HG03060 (cell line): Measurements from ENCODE around the gene PRUNE2.

Experiments
- ATAC-seq: cut with Tn5 transposase; IDR thresholded peaks from one replicate; pipeline ENCODE4 v1.9.1; 2021; ENCODE audit warnings: low read depth, moderate number of reproducible peaks; ENCODE audit not compliant: unreplicated experiment

Gene PRUNE2

GRCh38 chr9:76588316-76588715 lies 317.6 kb downstream of the PRUNE2 start:
- no peak for ATAC-seq

- no peak for ATAC-seq
Measured at GRCh38 chr9:76586390-76587314, 319.3 kb downstream of the PRUNE2 start.

GRCh38 chr9:76585487-76586389 lies 320.2 kb downstream of the PRUNE2 start:
- no peak for ATAC-seq

- no peak for ATAC-seq
Measured at GRCh38 chr9:76583256-76583655, 322.7 kb downstream of the PRUNE2 start.

- no peak for ATAC-seq
Measured at GRCh38 chr9:76581731-76582130, 324.2 kb downstream of the PRUNE2 start.

- ATAC-seq, result no peak
Measured at GRCh38 chr9:76580820-76581219, 325.1 kb downstream of the PRUNE2 start.

- no peak for ATAC-seq
Measured at GRCh38 chr9:76580188-76580587, 325.7 kb downstream of the PRUNE2 start.

GRCh38 chr9:76576344-76576743 lies 329.6 kb downstream of the PRUNE2 start:
- peak; percentile 67 for ATAC-seq

GRCh38 chr9:76575761-76576160 lies 330.2 kb downstream of the PRUNE2 start:
- no peak for ATAC-seq

- no peak for ATAC-seq
Measured at GRCh38 chr9:76573905-76574760, 331.8 kb downstream of the PRUNE2 start.

GRCh38 chr9:76573408-76573807 lies 332.5 kb downstream of the PRUNE2 start:
- ATAC-seq, result no peak

GRCh38 chr9:76572151-76572550 lies 333.8 kb downstream of the PRUNE2 start:
- ATAC-seq, result no peak

GRCh38 chr9:76571743-76572146 lies 334.2 kb downstream of the PRUNE2 start:
- no peak for ATAC-seq

GRCh38 chr9:76571288-76571687 lies 334.6 kb downstream of the PRUNE2 start:
- peak; percentile 78 for ATAC-seq

- no peak for ATAC-seq
Measured at GRCh38 chr9:76570826-76571225, 335.1 kb downstream of the PRUNE2 start.

- no peak for ATAC-seq
Measured at GRCh38 chr9:76567086-76567485, 338.8 kb downstream of the PRUNE2 start.

GRCh38 chr9:76564297-76564696 lies 341.6 kb downstream of the PRUNE2 start:
- ATAC-seq, result no peak

GRCh38 chr9:76562511-76562911 lies 343.4 kb downstream of the PRUNE2 start:
- ATAC-seq, result peak; percentile 56

- ATAC-seq, result no peak
Measured at GRCh38 chr9:76561900-76562299, 344.0 kb downstream of the PRUNE2 start.
